LNCaP clone FGC (cell line): ENCODE measurements around the gene CCDC93.

Source experiments
- DNase-seq: peaks from one replicate; pipeline ENCODE4 v3.0.0-alpha.2; 2011; ENCODE audit warnings: low read depth
- H3K4me3 ChIP-seq: 2 replicates; pipeline ENCODE4 v1.5.1; 2011; ENCODE audit warnings: mild to moderate bottlenecking, low read depth, low read length, control low read depth
- CTCF ChIP-seq: IDR thresholded peaks from 2 replicates; pipeline ENCODE4 v1.5.1; 2012; ENCODE audit warnings: mild to moderate bottlenecking; ENCODE audit not compliant: control insufficient read depth, insufficient read depth; ENCODE audit errors: extremely low read depth

The CCDC93 gene

DNA sequence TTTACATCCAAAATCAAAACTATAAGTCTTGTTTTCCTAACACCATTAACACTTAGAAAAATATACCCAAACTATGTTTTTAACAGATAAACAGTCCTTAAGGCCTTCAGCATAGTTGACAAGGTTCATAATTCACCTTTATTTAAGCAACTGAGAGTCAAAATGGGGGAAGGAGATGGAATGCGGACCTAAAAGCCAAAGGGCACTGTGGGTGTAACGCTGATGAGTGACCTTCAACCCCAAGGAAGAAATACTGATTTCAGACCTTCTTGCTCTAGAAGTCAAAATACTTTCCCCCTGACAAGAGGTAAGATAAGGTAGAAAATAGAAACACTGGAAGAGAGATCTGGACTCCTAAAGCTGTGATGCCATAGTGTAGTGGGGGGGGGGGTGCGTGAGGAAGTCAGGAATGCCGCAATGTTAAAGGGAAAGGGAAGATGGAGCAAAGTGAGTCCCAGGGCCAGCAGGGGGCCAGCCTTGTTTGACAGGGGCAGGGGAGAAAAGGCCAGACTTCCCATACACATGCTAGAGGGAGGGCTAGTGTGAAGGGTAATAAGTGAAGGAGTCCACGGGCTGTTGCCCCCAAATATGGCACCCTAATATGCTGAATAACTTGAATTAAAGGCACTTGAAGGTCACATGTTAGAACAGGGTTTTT is 31.4 kb downstream of the CCDC93 start:
- no peak overlapping the region for H3K4me3 ChIP-seq
- TF ChIP-seq CTCF, result no peak
- DNase-seq, result no peak

GRCh38 chr2:117981810-117982209 is 32.1 kb downstream of the CCDC93 start:
- DNase-seq, result no peak
- TF ChIP-seq CTCF, result no peak
- H3K4me3 ChIP-seq, result no peak overlapping the region

GRCh38 chr2:117980783-117981676 is 32.8 kb downstream of the CCDC93 start:
- TF ChIP-seq CTCF, result no peak
- no peak overlapping the region for H3K4me3 ChIP-seq
- no peak for DNase-seq

GRCh38 chr2:117979911-117980701 is 33.8 kb downstream of the CCDC93 start:
- no peak for TF ChIP-seq CTCF
- no peak overlapping the region for H3K4me3 ChIP-seq
- DNase-seq, result no peak

GRCh38 chr2:117977696-117978095 is 36.2 kb downstream of the CCDC93 start:
- DNase-seq, result no peak

More at GRCh38 chr2:117977696-117978095, 36.2 kb downstream of the CCDC93 start:
- no peak for TF ChIP-seq CTCF
- H3K4me3 ChIP-seq, result no peak overlapping the region
